ENCODE data around the gene PTER.

The PTER gene

GRCh38 chr10:16436758-16437539 is at the start of gene PTER:
Gene PTER (plus strand): TSS chr10:16437010. CDS start chr10:16484385, 47,375 bp downstream.
- peak; percentile 96 for DNase-seq (ENCODE audit: low spot score)

- no peak for DNase-seq (ENCODE audit: low spot score)
These were observed 44.2 kb upstream of the PTER start for GRCh38 chr10:16392531-16393069.

DNA sequence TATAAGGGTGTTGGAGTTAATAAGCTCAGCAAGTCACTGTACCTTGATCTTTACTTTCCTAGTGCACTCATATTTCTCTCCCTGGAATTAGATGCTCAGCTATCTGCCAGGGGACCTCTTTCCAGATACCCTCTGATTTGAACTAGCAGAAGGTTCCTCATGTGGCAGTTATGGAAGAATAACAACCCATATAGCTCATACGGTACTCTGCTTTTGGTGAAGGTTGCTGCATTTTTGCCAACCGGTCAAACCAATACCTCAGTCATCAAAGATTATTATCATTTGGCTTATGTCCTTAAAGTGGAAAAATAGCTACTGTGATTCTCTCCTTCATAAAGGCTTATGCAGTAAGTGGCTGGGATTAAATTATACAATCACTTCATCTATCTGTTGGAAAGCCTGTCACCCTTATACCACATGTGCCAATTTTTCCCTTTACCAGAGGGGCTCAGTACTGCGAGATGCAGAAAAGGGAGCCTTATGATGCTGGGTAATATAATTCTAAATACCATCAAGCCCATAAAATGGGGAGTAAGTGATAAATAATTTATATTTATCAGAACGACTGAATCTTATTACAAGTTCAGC is 43.4 kb upstream of the PTER start:
- no peak for DNase-seq (ENCODE audit: low spot score)

- no peak for DNase-seq (ENCODE audit: low spot score)
These were observed 35.4 kb upstream of the PTER start for GRCh38 chr10:16401416-16401815.

DNA sequence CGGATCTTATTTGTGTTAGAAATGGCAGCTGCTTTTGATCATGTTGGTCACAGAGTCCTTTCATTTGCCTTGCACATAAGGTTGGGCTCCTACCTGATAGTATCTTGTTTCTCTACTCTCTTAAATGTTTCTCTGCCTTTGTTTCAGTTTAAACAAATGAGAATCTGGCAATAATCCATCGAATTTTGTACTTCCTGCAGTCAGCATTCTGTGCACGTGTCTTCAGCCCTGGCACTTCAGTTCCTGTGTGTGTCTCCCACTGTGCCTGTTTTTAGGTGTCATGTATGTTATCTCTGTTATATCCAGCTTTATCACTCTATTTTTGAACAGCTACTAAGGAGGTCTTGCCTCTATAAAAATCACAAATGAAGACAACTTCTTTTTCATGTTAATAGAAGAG is 28.4 kb upstream of the PTER start:
- DNase-seq (ENCODE audit: low spot score) = no peak

DNA sequence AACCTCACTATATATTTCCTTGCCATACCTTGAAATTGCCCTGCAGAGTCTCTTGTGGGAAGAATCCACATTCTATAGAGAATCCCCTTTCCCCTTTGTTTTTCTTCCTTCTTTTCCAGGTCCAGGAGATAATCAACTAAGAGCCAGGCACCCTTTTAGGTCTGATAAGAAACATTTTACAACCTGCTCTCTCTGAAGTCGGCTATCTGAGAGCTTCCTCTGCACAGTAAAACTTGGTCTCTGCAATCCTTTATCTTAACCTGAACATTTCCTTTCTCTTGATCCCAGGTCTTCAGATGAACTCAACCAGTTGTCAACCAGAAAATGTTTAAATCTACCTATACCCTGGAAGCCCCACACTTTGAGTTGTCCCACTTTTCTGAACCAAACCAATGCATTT is 19.5 kb upstream of the PTER start:
- no peak for DNase-seq (ENCODE audit: low spot score)

DNA sequence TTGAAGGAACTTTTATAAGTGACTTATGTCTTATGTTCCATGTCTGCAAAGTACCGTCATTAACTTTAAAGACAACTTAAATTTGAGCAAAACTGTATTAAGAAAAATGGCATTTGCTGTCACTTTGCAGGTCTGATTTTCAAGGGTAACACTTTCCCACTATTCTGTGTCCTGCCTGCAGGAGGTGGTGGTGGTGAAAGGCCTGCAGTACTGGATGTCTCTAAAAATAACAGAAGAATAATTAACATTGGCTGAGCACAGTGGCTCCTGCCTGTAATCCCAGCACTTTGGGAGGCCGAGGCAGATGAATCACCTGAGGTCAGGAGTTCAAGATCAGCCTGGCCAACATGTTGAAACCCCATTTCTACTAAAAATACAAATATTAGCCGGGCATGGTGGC is 13.2 kb upstream of the PTER start:
- no peak for DNase-seq (ENCODE audit: low spot score)

- no peak for DNase-seq (ENCODE audit: low spot score)
These were observed 11.4 kb upstream of the PTER start for GRCh38 chr10:16425449-16425848.

GRCh38 chr10:16429539-16429938 is 7.3 kb upstream of the PTER start:
- no peak for DNase-seq (ENCODE audit: low spot score)

DNA sequence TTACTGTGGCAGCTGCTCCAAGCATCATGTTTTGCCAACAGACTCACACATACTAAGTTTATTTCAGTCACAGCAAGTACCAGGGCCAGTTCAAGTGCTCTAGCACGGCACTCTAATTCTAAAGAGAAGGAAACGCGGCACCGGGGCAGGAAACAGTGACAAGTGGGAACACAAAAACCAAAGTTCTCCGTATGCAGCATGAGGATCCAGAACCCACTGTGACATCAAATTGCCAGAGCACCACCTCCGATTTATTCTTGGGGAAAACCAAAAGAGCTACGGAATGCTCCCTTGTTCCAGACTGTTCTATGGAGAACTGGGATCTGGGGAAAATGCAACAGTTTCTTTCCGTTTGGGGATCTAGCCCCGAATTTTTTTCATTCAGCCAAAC is 448 bp upstream of the PTER start:
- no peak for DNase-seq (ENCODE audit: low spot score)

DNA sequence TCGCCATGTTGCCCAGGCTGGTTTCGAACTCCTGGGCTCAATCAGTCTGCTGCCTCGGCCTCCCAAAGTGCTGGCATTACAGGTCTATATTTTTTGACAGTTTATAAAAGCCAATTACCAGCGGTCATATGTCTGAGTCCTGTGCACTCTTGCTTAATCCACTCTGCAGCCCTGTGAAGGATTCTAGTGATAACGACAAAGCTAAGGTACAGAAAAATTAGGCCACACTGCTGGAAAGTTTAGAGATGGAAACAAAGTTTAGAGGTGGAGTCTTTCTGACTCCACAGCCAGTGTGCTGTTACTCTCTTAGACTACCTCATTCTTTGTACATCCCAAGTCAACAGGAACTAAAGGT is 707 bp downstream of the PTER start:
- DNase-seq (ENCODE audit: low spot score) = peak; percentile 11

DNA sequence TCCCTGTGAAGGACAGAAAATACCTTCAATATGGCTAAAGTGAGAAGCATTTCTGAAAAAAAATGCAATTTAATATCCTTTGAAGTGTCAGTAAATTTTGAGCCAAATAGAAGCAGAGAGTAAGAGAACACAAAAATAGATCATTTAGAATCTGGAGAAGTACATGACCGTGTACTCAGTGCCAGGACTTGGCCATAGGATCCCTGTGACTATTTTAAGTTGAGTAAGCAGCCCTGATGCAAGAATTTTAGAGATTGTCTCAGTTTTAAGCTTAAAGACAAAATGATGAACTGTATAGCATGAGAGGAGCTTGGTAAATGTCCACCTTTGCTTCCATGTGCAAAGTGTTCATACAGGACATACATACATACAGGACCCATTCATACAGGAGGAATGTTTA is 2.5 kb downstream of the PTER start:
- no peak for DNase-seq (ENCODE audit: low spot score)

DNA sequence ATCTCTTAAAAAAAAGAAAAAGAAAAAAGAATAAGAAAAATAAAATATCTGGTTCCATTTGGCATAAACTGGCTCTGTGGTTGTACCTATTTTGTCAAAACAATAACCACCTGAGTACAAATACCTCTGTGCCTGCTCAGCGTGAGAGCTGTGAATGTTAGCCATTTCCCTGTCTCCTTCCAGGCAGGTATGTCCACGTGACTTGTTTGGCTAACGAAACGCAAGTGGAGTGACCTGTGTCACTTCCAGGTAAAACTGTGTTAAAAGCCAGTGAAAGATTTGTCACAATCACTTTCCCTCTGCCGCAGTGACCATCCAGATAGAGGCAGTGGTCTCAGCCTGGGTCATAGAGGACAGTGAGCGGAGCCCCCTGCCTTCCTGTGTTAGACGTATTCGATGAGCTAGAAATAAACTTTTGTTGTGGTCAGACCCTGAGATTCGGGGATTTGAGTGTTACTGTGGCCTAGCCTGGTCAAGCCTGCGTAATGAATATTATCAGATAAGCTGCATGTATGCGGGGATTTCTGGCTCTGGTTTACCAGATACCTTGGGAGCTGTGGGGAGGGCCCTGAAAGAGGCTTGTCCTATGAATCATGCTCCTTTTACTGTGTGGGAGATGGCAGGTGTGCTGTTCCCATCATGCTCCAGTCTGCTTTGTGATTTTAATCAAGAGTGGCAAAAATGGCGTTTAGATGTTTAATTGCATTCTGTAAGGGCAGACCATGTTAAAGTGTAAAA is 3.8 kb downstream of the PTER start:
- DNase-seq (ENCODE audit: low spot score) = no peak

DNA sequence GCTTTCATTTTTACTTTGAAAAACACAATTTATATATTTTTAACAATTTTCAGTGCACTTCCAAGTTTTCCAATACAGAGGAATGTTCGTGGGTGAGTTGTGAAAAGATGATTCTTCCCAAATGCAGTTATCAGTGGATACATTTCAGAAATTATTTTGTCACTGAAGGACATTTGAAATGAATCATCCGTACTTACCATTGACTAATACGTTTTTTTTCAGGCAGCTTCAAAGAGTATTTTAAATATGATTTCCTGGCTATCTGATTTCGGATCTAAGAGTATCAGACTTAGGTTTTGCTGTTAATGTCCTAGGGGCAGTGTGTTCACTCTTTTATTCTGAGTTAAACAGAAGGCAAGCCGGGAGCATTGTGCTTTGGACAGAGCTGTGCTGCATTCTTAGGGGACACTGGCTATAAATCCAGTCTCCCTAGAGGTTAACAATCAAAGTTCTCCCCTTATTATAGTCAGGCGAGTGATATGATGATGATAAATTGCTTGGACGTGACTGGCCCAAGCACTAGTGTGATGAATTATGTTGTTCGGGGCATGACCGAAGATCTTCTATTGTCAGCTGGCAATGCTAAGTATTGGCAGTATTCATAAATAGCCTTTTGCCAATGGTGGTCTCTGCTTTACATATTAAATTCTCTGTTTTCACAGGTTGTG is 4.5 kb downstream of the PTER start:
- DNase-seq (ENCODE audit: low spot score) = no peak

DNA sequence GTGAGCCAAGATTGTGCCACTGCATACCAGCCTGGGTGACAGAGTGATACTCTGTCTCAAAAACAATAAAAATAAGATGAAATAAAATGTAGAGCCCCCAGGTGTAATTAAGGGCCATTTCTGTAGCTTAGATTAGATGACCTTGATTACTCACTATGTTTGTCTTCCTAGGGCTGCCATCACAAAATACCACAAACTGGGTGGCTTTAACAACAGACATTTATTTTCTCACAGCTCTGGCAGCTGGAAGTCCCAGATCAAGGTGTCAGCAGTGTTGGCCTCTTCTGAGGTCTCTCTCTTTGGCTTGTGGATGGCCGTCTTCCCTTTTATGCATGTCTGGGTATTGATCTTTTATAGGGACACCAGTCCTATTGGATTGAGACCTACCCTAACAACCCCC is 6.1 kb downstream of the PTER start:
- DNase-seq (ENCODE audit: low spot score) = no peak

DNA sequence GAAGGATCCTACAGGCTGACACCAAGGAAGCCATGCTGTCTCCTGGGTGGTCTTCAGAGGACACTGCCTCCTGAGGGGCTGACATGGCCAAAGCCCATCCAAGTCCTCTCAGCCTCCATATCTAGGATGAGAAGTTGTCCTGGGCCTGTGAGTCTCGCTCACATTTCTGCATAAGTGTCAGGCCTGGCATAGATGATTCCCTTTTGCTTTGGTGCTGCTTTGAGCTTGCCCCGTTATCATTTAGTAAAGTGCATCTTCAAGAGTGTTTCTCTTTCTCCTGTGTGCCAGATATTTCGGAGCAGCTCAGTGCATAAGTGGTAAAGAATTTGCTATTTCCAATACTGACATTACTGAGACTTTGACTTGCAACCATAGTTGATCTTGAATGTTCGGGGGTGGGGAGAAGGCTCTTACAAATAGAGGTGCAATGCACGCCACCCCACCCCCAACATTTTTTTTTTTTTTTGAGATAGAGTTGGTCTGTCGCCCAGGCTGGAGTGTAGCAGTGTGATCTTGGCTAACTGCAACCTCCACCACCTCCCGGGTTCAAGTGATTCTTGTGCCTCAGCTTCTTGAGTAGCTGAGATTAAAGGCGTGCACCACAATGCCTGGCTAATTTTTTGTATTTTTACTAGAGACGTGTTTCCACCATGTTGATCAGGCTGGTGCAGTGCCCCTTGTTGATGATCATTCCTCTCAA is 9.1 kb downstream of the PTER start:
- DNase-seq (ENCODE audit: low spot score) = no peak

- no peak for DNase-seq (ENCODE audit: low spot score)
These were observed 12.6 kb downstream of the PTER start for GRCh38 chr10:16449454-16449853.

DNA sequence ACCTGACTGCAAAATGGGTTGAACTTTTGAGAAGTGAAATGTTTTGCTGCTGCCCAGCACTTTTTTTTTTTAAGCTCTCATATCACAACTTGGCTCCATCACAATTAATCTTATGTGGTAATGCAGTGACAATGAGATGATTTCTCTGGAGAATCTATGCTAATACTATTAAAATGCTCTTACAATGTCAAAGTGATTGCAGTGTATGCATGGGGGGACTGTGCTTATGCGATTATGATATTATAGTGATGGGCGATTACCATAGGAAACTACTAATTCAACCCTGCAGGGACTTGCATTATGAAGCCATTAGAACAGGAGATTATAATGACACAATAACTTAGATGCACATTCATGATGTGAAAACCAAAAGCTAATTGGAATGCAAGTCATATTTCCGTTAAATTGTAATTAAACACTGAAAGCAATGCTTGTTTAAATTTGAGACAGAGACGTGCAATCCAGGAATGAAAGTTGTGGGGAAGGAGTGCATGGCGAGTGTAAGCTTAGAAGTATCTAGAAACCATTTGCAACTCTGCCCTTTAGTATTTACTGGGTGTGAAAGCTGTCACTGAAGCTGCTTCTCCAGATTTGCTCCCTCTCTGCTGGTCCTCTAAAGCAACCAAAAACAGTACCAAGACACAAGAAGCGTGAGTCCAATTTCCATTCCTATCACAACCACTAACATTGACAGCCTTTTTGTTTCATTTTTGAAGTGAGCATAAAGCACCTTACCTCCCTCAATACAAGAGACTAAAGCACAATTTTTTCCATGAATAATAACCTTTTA is 21.6 kb downstream of the PTER start:
- DNase-seq (ENCODE audit: low spot score) = no peak

DNA sequence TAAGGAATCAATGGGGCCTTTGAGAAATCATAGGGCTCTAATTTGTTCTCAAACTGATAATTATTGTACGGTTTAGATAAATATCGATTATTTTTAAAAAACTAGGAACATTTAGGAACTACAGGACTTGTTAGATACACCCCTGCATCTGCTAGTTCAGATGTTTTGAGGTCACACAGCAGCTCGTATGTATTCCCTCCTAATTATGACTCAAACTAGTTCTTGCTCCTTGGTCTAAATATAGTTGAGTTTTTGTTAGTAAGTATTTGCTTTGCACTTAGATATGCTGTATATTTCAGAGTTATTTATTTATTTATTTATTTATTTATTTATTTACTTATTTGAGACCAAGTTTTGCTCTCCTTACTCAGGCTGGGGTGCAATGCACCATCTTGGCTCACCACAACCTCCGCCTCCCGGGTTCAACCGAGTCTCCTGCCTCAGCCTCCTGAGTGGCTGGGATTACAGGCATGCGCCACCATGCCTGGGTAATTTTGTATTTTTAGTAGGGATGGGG is 22.7 kb downstream of the PTER start:
- DNase-seq (ENCODE audit: low spot score) = no peak

GRCh38 chr10:16466001-16466400 is 29.2 kb downstream of the PTER start:
- DNase-seq (ENCODE audit: low spot score) = no peak

DNA sequence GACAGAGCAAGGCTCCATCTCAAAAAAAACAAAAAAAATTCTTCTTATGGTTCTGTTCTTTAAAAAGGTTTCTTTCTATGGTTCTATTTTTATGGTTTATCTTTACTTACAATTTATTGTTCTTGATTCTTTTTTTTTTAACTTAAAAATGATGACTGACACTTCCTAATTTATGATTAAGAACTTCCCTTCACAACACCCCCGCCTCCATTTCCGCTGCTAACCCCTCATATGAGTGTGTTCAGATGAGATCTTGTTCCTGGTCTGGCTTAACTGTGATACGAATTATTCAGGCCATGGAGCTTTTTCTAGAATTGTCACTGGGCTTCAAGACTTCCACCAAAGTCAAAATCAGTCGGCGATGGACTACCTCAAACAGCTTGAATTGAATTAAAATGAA is 33.9 kb downstream of the PTER start:
- DNase-seq (ENCODE audit: low spot score) = no peak
